HG02870 (cell line): ENCODE data around the gene MPC2.

Experiments
- ATAC-seq: cut with Tn5 transposase; IDR thresholded peaks from one replicate; pipeline ENCODE4 v1.9.1; 2021; ENCODE audit warnings: mild to moderate bottlenecking, moderate library complexity; ENCODE audit not compliant: unreplicated experiment

The MPC2 gene

DNA sequence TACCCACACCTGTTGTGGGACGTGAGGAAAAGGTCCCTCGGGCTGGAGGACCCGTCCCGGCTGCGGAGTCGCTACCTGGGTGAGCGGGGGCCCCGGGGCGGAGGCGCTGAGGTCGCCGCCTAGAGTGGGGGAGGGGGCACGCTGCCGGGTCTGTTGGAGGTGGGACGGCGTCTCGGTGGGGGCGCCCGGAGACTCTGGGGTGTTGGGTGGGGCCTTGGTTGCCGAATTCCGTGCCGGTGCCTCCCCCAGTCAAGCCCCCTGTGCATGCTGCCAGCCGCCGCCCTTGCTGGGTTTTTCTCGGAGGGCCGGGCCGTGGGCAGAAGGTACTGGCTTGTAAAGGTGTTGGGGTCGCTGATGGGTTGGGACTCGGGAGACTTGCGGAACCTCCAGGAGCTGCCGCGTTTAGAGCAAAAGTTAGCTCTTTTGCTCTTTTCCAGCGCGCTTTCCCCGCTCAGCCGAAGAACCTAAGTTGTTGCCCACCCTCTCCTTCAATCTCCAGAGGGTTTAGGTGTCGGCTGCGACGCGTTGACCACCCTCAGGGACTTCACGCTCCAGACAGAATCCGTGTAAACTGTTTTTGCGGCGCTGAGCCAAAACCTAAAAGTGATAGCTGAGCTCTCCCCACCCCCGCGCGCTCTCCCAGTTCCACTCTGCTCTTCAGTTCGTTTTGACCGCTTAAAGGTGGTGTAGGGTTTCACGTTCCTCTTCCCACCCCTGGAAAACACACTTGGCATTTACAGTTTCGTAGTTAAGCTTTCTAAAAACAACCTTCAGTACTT is at the start of gene MPC2:
Gene MPC2, minus strand, starts transcription at position 143 of the 779 bp plus-strand sequence. CDS start 1,231 bp downstream, outside the sequence.
- ATAC-seq = peak; percentile 9

DNA sequence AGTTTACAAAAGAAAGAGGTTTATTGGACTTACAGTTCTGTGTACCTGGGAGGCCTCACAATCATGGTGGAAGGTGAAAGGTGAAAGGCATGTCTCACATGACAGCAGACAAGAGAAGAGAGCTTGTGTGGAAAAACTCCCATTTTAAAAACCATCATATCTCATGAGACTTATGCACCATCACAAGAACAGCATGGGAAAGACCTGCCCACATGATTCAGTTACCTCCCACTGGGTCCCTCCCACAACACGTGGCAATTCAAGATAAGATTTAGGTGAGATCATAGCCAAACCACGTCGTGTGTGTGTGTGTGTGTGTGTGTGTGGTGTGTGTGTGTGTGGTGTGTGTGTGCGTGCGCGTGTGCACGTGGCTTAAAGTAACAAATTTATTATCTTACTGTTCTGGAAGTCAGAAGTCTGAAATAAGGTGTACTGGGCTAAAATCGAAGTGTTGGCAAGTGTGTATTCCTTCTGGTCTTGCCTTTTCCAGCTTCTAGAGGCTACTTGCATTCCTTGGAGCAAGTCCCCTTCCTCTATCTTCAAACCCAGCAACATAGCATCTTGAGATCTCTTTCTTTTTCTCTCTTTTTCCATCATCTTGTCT is 48.1 kb upstream of the MPC2 start:
- no peak for ATAC-seq

DNA sequence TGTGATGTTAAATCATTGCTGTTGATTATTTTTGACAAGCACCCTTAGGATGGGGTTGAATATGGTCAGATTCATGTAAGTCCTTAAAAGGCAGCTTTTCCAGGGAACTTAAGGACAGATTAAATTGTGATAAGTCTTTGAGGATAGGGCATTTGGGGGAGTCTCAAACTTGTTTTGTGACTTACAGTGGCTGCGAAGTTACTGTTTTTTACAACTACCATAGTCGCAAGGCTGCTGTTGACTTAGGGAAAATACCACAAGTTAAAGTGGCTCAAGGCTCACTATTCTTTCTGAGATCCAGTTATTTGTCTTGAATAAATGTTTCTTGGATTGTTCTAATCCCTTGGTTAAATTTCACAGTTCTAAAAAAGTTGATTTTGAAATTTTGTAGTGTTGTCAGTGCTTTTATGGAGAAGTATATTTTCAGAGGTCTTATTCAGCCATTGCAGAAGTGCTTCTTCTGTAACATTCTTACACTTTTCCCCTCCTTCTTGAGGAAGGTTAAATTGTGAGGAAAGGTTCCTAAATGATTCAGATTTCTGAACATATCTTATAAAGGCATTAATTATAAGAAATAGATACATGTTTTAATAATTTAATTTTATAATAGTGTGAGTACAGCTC is 47.0 kb upstream of the MPC2 start:
- ATAC-seq = no peak

DNA sequence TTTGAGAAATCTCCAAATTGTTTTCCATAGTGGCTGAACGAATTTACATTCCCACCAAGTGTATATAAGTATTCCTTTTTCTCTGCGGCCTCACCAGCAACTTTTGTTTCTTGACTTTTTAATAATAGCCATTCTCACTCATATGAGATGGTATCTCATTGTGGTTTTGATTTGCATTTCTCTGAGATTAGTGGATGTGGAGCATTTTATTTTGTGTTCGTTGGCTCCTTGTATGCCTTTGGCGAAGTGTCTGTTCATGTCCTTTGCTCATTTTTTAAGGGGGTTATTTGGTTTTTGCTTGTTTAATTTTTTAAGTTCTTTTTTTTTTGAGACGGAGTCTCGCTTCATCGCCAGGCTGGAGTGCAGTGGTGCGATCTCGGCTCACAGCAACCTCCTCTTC is 45.1 kb upstream of the MPC2 start:
- ATAC-seq = no peak

DNA sequence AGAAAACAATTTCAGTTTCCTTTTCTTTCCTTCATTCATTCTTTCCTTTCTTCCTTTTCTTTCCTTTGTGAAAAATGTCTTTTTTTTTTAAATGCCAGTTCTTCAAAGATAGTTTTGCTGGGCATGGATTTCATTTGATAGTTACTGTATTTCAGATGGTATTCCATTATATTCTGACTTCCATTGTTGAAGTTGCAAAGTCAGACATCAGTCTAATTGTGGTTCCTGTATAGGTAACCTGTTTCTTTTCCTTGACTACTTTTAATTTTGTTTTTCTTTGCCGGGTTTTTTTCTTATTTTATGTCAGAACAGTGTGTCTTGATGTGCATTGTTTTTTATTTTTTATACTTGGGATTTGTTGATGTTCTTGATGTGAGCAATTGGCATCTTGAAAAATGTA is 40.4 kb upstream of the MPC2 start:
- ATAC-seq = no peak

DNA sequence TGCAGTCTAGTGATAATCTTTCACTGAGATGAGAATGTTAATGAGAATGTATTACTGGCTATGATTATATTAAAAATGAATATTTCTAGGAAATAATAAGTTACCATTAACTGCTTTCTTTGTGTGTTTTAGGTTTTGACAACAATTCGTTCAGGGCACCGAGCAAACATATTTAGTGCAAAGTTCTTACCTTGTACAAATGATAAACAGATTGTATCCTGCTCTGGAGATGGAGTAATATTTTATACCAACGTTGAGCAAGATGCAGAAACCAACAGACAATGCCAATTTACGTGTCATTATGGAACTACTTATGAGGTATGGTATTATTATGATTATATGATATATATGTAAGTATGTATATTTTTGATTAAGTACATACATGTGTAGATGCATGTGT is 37.8 kb upstream of the MPC2 start:
- ATAC-seq = no peak

DNA sequence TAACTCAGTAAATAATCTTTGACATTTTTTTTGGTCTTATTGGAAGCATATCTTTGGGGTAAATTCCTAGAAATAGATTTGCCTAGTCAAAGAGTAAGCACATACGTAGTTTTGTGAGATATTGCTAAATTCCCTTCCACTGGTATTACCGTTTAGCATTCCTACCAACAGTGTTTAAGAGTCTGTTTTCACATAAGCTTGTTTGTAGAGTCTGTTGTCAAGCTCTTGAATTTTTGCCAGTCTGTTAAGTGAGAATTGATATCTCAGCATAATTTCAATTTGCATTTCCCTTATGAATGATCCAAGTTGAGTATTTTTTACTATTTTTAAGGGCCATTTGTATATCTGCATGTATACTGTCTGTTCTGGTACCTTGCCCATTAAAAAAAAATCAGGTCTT is 37.0 kb upstream of the MPC2 start:
- ATAC-seq = no peak

DNA sequence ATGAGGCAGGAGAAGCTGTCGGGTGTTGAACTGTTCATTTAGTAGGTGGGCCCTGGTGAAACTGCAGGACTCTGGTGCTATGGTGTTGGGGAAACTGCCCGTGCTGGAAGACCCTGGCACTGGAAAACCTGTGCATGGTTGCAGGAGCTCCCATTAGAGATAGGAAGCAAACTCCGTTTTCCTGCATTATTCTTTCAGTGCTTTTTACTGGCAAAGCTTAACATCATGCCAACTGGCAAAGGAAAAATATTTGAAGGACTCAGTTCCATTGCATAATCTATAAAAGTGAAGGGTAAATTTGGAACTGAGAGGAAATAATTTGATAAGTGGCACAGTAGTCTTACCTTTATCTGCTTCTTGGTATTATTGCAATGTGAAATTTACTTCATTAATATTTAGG is 31.7 kb upstream of the MPC2 start:
- no peak for ATAC-seq

DNA sequence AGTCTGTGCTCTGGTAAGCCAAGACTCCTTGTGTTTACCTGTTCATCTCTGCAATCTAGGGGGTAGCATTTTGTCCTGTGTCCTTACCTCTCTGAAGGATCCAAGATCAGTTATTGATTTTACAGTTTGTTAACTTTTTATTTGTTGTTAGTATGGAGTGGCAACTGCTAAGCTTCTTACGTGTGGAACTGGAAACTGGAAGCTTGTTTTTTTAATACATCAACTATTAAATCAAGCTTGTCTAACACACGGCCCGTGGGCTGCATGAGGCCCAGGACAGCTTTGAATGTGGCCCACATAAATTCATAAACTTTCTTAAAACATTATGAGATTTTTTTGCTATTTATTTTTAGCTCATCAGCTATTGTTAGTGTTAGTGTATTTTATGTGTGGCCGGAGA is 29.2 kb upstream of the MPC2 start:
- no peak for ATAC-seq

DNA sequence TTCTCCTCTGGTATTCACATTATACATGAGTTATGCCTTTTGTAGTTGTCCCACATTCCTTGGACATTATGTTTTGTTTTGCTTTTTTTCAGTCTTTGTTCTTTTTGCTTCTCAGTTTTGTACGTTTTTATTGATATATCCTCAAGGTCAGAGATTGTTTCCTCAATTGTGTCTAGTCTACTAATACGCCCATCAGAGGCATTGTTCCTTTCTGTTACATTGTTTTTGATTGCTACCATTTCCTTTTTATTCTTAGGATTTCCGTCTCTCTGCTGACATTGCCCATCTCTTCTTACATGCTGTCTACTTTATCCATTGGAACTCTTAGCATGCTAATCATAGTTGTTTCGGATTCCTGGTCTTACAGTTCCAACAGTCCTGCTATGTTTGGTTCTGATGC is 27.8 kb upstream of the MPC2 start:
- no peak for ATAC-seq

DNA sequence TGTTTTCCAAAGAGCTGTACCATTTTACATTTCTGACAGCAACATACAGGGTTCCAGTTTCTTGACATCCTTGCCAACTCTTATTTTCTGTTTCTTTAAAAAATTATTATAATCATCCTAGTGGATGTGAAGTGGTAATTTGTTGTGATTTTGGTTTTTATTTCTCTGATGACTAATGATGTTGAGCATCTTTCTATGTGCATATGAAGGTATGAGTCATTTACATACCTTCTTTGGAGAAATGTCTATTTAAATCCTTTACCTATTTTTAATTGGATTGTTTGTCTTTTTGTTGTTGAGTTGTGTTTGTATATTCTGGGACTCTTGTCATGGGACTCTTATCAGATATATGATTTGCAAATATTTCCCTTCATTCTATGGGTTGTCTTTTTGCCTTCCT is 20.8 kb upstream of the MPC2 start:
- ATAC-seq = no peak

DNA sequence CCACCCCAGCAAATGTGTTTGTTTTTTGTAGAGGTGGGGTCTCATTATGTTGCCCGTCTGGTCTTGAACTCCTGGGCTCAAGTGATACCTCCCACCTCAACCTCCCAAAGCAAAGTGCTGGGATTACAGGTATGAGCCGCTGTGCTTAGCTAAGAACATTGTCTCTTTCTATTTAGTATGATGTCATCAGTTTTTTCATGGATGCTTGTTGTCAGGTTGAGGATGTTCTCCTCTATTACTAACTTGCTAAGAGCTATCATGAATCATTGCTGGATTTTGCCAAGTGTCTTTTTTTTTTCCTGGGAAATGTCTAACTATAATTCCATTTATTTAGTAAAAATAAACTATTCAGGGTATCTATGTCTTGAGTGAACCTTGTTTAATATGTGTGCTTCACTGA is 19.0 kb upstream of the MPC2 start:
- no peak for ATAC-seq

DNA sequence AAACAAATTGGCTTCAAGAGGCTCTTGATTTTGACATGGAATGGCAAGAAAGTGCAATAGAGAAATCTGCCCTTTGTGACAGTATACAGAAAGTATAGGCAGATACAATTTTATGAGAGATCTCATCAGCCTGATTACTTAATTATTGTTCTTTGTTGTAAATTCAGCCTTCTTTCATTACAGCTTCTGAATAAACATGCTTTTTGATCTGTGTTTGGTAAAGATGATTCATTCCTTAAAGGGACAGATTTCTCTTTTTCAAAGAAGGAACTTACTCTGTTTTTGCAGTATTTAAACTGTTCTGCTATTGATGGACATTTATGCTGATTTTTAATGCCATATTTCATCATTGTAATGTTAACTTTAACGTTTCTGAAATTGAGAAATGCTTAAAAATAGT is 13.7 kb upstream of the MPC2 start:
- ATAC-seq = no peak

DNA sequence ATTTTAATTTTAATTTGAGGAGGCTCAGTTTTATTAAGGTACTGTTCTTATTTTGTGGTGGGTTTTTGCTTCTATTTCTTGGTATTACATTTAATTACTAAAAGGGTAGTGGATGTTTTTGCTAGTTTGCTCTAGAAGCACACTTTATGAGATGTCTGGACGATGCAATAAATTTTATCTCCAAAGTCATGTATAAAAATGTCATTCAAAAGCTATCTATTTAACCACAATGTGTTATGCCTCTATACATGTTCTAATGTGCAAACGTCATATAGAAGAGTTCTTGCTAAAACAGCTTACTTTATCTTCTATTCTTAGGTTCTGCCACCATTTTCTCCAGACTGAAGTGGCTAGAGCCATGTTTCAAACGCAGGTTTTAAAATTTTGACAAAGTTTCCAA is 12.9 kb upstream of the MPC2 start:
- ATAC-seq = no peak

DNA sequence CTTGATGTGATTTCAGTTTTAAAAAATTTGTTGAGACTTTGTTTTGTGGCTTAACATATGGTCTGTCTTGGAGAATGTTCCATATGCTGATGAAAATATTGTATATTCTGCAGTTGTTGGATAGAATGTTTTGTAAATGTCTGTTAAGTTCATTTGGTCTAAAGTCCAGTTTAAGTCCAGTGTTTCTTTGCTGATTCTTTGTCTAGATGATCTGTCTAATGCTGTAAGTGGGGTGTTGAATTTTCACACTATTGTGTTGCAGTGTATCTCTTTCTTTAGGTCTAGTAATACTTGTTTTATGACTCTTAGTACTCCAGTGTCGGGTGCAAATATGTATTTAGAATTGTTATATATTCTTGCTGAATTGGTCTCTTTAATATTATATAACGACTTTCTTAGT is 10.9 kb upstream of the MPC2 start:
- ATAC-seq = no peak

DNA sequence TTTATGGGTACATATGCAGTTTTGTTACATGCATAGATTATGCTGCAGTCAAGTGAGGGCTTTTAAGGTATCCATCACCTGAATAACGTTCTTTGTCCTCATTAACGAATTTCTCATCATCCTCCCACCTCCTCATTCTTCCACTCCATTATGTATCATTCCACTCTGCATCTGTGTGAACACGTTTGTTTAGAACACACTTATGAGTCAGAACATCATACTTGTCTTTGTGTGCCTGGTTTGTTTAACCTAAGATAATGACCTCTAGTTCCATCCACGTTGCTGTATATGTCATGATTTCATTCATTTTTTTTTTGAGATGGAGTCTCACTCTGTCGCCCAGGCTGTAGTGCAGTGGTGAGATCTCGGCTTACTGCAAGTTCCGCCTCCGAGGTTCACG is 6.7 kb upstream of the MPC2 start:
- ATAC-seq = no peak

DNA sequence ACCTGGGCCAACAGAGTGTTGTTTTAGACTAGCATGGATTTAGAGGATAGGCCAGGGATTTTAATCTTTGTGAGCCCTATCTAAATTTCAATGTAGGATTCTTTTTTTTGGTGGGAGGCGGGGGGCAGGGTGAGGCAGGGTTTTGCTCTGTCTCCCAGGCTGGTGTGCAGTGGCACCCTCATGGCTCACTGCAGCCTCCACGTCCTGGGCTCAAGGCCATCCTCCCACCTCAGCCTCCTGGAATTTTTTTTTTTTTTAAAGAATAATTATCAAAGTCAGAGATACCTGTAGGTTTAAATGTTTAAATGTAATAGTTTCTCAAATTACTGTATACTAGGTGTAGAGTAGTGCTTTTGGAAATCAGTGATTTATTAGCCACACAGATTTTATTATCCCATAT is 3.4 kb upstream of the MPC2 start:
- ATAC-seq = no peak

DNA sequence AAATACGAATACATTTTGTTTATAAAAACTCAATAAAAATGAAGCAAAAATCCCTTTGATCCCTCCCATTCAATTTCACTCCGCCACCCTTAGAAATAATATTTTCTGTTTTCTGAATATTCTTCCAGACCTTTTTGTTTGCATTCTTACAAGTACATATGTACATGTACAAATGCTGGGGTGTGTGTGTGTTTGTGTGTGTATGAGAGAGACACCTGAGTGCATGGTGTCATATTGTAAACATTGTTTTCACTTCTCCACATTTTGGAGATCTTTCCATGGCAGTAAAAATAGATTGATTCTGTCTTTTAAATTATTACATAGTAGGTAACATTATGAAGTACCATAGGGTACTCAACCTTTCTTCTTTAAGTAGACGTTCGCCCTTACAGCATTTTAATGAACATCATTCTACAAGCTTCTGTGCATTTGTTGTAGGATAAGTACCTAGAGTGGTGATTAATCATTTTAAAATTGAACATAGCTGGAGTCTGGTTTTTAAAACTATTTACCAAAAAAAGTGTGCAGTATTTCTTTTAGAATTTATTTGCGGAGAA is 1.3 kb upstream of the MPC2 start:
- no peak for ATAC-seq

DNA sequence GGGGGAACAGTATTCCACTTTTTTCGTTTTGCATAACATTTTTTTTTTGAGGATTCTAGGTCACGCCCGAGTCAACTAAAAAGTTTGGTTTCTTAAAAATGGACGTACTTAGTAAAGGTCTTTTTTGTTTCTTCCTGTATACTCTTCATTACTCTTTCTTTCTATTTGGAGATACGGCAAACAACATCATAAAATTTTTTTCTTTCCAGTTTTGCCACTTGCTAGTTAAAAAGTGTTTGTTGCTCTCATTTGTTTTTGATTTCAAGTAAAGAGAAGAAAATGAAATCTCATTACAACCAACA is 788 bp upstream of the MPC2 start:
- no peak for ATAC-seq

DNA sequence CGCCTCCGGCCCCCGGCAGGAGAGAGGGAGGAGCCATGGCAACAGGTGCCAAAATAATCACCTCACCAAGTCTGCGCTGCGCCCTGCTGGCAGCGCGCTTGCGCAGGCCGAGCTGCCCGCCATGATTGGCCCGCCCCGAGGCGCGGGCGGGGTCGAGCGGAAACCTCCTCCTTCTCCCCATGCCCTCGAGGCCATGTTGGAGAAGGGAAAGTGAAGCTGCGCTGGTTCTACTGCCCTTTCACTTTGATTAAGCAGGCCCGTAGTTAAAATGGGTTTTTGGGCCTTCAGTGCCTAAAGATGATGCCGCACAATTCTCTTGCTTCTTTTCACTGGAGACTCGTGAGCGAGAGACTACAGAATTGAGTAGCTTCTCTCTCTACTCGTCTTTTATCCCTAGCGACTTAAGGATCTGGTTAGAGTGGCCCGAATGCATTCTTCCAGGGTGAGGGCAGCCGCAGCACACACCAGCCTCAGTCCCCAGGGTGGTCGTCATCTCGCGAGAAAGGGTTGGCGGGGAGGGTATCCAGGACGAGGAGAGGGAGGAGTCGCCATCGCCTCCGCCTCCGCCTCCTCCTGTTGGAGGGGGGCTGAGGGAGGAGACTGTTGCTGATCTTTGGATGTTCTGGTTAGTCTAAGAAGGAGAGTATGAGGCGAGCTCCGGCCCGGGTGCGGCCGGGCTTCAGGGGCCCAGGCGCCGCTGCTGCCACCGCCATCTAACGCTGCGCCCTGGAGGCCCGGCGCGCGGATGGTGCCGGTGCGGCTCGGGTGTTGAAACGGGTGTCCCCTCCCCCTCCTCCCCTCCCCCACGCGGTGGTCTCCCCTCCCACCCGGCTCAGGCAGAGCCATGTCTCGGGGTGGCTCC is 573 bp downstream of the MPC2 start, which contains the start of gene DCAF6:
Gene DCAF6, plus strand, starts transcription at position 616 of the 862 bp plus-strand sequence. Its CDS starts 229 bp downstream, at position 845.
- ATAC-seq = peak; percentile 79
